Upper lobe of left lung (tissue), 6 donors: ENCODE measurements around the gene NUMBL. TPM values are rescaled to one million over a fixed set of nuclear protein-coding genes. Genes with fewer than 3 reads are reported as not detected.
A peak's percentile ranks its signal among the peaks of the same experiment; 100 is the strongest.

Source experiments
- ATAC-seq, 2 donors: fragments of 200-7000 bp; cut with Tn5 transposase; one replicate each; pipeline ENCODE4 v1.9.1; 2022; ENCODE audit warnings: mild to moderate bottlenecking in 2 of 2, moderate library complexity in 2 of 2; ENCODE audit not compliant: low FRiP score in 2 of 2
- DNase-seq, 2 donors: peaks; one replicate each; pipeline ENCODE4 v3.0.0-alpha.2; 2019 to 2020
- H3K27ac ChIP-seq, 4 donors: fragments of 200-600 bp; sonication (generic); one replicate each; pipeline ENCODE4 v1.5.1; 2016 to 2019
- H3K27me3 ChIP-seq, 4 donors: fragments of 200-600 bp; sonication (generic); one replicate each; pipeline ENCODE4 v1.5.1; 2017 to 2019
- H3K36me3 ChIP-seq, 4 donors: fragments of 200-600 bp; sonication (generic); one replicate each; pipeline ENCODE4 v1.5.1; 2016 to 2019
- H3K4me1 ChIP-seq, 4 donors: fragments of 200-600 bp; sonication (generic); one replicate each; pipeline ENCODE4 v1.5.1; 2018 to 2019
- H3K4me3 ChIP-seq, 4 donors: fragments of 200-600 bp; sonication (generic); one replicate each; pipeline ENCODE4 v1.5.1; 2017 to 2019; ENCODE audit warnings: mild to moderate bottlenecking in 2 of 4, moderate library complexity in 1 of 4
- H3K9me3 ChIP-seq, 4 donors: fragments of 200-600 bp; sonication (generic); one replicate each; pipeline ENCODE4 v1.5.1; 2018 to 2019
- EP300 ChIP-seq, 4 donors: sonication (generic); formaldehyde crosslinking; IDR thresholded peaks; one replicate each; pipeline ENCODE4 v1.5.1; 2017; ENCODE audit warnings: antibody characterized with exemption in 4 of 4, control low read depth in 2 of 4
- POLR2A ChIP-seq, 4 donors: fragments of 450-650 bp; IDR thresholded peaks; one replicate each; pipeline ENCODE4 v1.5.1; 2016 to 2017; ENCODE audit warnings: antibody characterized with exemption in 4 of 4, mild to moderate bottlenecking in 2 of 4
- POLR2AphosphoS5 ChIP-seq, 2 donors: sonication (generic); formaldehyde crosslinking; IDR thresholded peaks; one replicate each; pipeline ENCODE4 v1.5.1; 2017; ENCODE audit warnings: antibody characterized with exemption in 2 of 2
- WGBS, 2 donors: methylation state at CpG; one replicate each; pipeline ENCODE4 v1.1.5; 2017 to 2018; 5-methylcytosine and 5-hydroxymethylcytosine counted together
- total RNA-seq, 6 donors: library from RNA; depleted of rRNA in 4 of 6; stranded (reverse); fragments of >200 nt in 4 of 6; gene quantifications; one replicate each; pipeline versions ENCODE4 v1.1.0 to v1.2.1, GENCODE V29; 2016 to 2021
- TF ChIP-seq, protein P1 (sequence below), 6 experiments: fragments of 450-650 bp in 4 of 6; fragments of 200-600 bp in 2 of 6; sonication (generic) in 2 of 6; IDR thresholded peaks; one replicate each; pipeline ENCODE4 v1.5.1; 2016 to 2019; ENCODE audit warnings: antibody characterized with exemption in 6 of 6
- donor health status: DM: no; HTN: no; CAD: no; lungs with moderate emphysema.
- donor health status: DM: no; HTN: yes; CAD: no; lungs with severe emphysema.

NUMBL gene
- total RNA-seq, 6 donors from 2014 or later = 18.0 to 133 (median 23.8) TPM

DNA sequence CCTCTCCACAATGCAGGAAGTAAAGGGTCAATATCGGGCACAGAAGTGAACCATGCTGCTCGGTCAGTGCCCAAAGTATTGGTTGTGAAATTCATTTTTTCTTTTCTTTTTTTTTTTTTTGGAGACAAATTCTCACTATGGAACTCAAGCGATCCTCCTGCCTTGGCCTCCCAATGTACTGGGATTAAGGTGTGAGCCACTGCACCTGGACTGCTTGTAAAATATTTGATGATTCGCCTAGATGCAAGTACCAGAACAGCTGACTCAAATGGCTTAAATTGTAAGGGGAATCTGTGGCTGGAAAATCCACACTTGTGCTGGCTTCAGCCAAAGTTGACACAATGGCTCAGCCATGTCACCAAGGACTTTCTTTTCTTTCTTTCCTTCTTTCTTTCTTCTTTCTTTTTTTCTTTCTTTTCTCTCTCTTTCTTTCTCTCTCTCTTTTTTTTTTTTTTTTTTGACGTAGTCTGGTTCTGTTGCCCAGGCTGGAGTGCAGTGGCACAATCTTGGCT lies 43.7 kb downstream of the NUMBL start:
- ATAC-seq = no peak
- WGBS, 2 donors = 59 to 63% methylated on average over 5 of the region's 5 CpGs

DNA sequence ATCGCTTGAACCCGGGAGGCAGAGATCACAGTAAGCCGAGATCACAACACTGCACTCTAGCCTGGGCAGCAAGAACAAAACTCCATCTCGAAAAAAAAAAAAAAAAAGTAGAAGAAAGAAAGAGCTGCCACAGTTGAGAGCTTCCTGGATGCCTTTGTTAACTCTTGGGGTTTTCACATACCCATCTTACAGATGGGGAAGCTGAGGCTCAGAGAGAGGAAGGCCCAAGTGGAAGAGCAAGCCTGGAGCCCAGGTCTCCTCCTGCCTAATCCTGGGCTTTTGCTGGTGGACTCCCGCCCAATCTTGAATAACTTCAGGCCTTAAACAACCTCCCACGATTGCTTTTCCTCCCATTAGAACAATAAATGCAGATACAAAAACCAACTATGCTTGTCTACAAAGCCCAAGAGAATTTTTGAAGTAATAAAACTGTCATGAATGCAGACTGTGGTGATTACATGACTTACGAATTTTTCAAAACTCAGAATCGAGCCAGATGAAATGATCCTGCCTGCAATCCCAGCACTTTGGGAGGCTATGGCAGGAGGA lies 47.6 kb downstream of the NUMBL start:
- Histone ChIP-seq H3K27ac (no peak overlapping the region), H3K27me3 (no peaks in the 10 kb centered on the region), H3K36me3 (no peaks in the 10 kb centered on the region), H3K9me3 (no peaks in the 10 kb centered on the region), H3K4me1 (peaks cover 13 to 30% (median 18%) of the 10 kb centered on the region in 4 donors), H3K4me3 (no peak overlapping the region)
- TF ChIP-seq POLR2A (IDR thresholded peaks at IDR 0.05) (no peak), EP300 (IDR thresholded peaks at IDR 0.05) (no peak), POLR2AphosphoS5 (IDR thresholded peaks at IDR 0.05) (no peak)
- TF ChIP-seq, protein P1, sequence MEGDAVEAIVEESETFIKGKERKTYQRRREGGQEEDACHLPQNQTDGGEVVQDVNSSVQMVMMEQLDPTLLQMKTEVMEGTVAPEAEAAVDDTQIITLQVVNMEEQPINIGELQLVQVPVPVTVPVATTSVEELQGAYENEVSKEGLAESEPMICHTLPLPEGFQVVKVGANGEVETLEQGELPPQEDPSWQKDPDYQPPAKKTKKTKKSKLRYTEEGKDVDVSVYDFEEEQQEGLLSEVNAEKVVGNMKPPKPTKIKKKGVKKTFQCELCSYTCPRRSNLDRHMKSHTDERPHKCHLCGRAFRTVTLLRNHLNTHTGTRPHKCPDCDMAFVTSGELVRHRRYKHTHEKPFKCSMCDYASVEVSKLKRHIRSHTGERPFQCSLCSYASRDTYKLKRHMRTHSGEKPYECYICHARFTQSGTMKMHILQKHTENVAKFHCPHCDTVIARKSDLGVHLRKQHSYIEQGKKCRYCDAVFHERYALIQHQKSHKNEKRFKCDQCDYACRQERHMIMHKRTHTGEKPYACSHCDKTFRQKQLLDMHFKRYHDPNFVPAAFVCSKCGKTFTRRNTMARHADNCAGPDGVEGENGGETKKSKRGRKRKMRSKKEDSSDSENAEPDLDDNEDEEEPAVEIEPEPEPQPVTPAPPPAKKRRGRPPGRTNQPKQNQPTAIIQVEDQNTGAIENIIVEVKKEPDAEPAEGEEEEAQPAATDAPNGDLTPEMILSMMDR (IDR thresholded peaks at IDR 0.05) = no peak
- ATAC-seq = no peak
- 89% methylated on average over 8 of the region's 8 CpGs for WGBS, 2 donors
- no peak for DNase-seq

More for the DNA sequence above, 43.7 kb downstream of the NUMBL start:
- Histone ChIP-seq H3K36me3 (no peaks in the 10 kb centered on the region), H3K27ac (peak overlapping the region; percentile 62 to 81 (median 75)), H3K9me3 (no peaks in the 10 kb centered on the region), H3K4me3 (no peak overlapping the region), H3K27me3 (no peaks in the 10 kb centered on the region), H3K4me1 (peaks cover 13 to 28% (median 17%) of the 10 kb centered on the region in 4 donors)
- DNase-seq = no peak
- TF ChIP-seq POLR2AphosphoS5 (IDR thresholded peaks at IDR 0.05) = no peak
- TF ChIP-seq EP300 (IDR thresholded peaks at IDR 0.05) = no peak
- no peak for TF ChIP-seq POLR2A (IDR thresholded peaks at IDR 0.05)
- TF ChIP-seq, protein P1 (IDR thresholded peaks at IDR 0.05) = no peak

DNA sequence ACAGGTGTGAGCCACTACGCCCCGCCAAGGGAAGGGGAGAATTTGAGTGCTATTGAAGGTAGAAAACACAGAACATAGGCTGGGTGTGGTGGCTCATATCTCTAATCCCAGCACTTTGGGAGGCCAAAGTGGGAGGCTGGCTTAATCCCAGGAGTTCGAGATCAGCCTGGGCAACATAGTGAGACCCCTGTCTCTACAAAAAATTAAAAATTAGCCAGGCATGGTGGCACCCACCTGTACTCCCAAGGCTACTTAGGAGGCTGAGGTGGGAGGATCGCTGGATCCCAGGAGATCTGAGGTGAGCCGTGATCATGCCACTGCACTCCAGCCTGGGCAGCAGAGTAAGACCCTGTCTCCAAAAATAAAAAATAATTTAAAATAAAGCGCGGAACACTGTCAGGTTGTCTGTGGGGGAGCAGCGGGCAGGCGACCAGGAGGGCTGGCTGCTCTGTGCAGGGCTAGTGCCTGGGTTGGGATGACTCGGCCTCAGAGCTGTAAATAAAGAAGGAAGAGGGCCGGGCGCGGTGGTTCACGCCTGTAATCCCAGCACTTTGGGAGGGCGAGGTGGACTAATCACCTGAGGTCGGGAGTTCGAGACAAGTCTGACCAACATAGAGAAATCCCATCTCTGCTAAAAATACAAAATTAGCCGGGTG lies 48.3 kb downstream of the NUMBL start:
- WGBS, 2 donors = 94 to 96% methylated on average over 18 of the region's 18 CpGs
- H3K27ac ChIP-seq = peak overlapping the region in 1 of 4 donors; percentile 64
- ATAC-seq (no peak), DNase-seq (no peak)
- no peaks in the 10 kb centered on the region for H3K36me3 ChIP-seq
- TF ChIP-seq EP300 (IDR thresholded peaks at IDR 0.05) (no peak), POLR2AphosphoS5 (IDR thresholded peaks at IDR 0.05) (no peak), POLR2A (IDR thresholded peaks at IDR 0.05) (no peak)
- no peak overlapping the region for H3K4me3 ChIP-seq
- peaks cover 13 to 30% (median 18%) of the 10 kb centered on the region in 4 donors for H3K4me1 ChIP-seq
- no peaks in the 10 kb centered on the region for H3K9me3 ChIP-seq
- H3K27me3 ChIP-seq = no peaks in the 10 kb centered on the region

DNA sequence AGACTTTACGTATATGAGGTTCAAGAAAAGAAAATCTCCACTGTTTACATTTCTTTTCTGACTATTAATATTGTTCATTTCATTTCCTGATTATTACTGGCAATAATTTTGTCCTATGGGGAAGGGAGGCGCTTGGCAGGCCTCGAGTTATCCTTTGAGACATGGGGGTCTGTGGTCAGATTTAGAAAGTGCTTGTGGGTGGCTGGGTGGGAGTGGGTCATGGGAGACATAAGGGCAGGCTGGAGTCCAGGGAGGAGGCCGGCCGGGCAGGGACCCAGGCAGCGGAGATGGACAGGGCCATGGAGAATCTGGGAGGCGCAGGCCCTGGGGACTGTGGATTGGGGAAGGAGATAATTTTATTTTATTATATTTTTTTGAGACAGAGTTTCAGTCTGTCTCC lies 49.2 kb downstream of the NUMBL start:
- ATAC-seq (no peak), DNase-seq (peak in 1 of 2 donors; percentile 68)
- 72 to 81% methylated on average over 7 of the region's 7 CpGs for WGBS, 2 donors
- TF ChIP-seq, protein P1 (IDR thresholded peaks at IDR 0.05) = no peak
- TF ChIP-seq POLR2AphosphoS5 (IDR thresholded peaks at IDR 0.05) (no peak), POLR2A (IDR thresholded peaks at IDR 0.05) (no peak), EP300 (IDR thresholded peaks at IDR 0.05) (no peak)
- no peak overlapping the region for H3K4me3 ChIP-seq
- H3K36me3 ChIP-seq = no peaks in the 10 kb centered on the region
- H3K27ac ChIP-seq = peak overlapping the region in 1 of 4 donors; percentile 64
- no peaks in the 10 kb centered on the region for H3K27me3 ChIP-seq
- H3K9me3 ChIP-seq = no peaks in the 10 kb centered on the region
- H3K4me1 ChIP-seq = peaks cover 6 to 24% (median 12%) of the 10 kb centered on the region in 4 donors

DNA sequence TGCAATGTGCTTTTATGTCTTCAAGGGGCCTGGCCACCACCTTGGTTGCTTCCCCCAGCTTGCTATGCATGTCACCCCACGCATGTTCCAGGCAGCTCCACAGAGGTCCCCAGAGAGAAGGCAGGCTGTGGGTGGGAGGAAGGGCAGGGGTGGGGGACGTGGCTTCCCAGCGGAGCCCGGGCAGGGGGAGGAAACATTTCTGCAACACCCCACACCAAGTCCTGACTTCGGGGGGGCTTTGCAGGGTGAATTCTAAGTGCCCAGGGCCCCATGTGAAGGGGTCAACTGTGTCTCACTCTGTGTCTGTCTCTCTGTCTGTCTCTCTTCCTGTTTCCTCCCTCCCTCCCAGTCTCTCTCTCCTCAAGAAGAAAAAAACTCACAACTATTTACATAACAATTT lies 49.7 kb downstream of the NUMBL start:
- WGBS, 2 donors = 27 to 43% methylated on average over 3 to 5 of the region's 5 CpGs
- Histone ChIP-seq H3K27me3 (no peaks in the 10 kb centered on the region), H3K4me3 (no peak overlapping the region), H3K4me1 (peaks cover 5 to 23% (median 11%) of the 10 kb centered on the region in 4 donors), H3K9me3 (no peaks in the 10 kb centered on the region), H3K27ac (peak overlapping the region in 2 of 4 donors; percentile 30 to 45), H3K36me3 (no peaks in the 10 kb centered on the region)
- ATAC-seq (peak in 1 of 2 donors; percentile 38), DNase-seq (no peak)
- TF ChIP-seq POLR2A (IDR thresholded peaks at IDR 0.05) = no peak
- TF ChIP-seq POLR2AphosphoS5 (IDR thresholded peaks at IDR 0.05) = no peak
- TF ChIP-seq EP300 (IDR thresholded peaks at IDR 0.05) = no peak
- TF ChIP-seq, protein P1 (IDR thresholded peaks at IDR 0.05) = no peak
